HEK293 (cell line): Measurements from ENCODE around the gene AP1B1.

Experiments used
- GFI1B ChIP-seq: fragments of 450-650 bp; formaldehyde crosslinking; IDR thresholded peaks from 2 replicates; pipeline ENCODE4 v1.5.1; 2016; ENCODE audit warnings: missing biosample characterization, missing genetic modification characterization
- GLI2 ChIP-seq: fragments of 450-650 bp; formaldehyde crosslinking; IDR thresholded peaks from 2 replicates; pipeline ENCODE4; 2017; ENCODE audit warnings: missing biosample characterization, missing genetic modification characterization, low read depth, borderline replicate concordance
- GLIS2 ChIP-seq: fragments of 450-650 bp; formaldehyde crosslinking; IDR thresholded peaks from 2 replicates; pipeline ENCODE4 v1.5.1; 2016; ENCODE audit warnings: missing biosample characterization, missing genetic modification characterization
- KLF17 ChIP-seq: fragments of 450-650 bp; formaldehyde crosslinking; IDR thresholded peaks from 2 replicates; pipeline ENCODE4 v1.5.1; 2016; ENCODE audit warnings: missing biosample characterization, missing genetic modification characterization
- KLF9 ChIP-seq: fragments of 450-650 bp; formaldehyde crosslinking; IDR thresholded peaks from 2 replicates; pipeline ENCODE4 v1.5.1; 2016; ENCODE audit warnings: missing biosample characterization, missing genetic modification characterization, low read depth
- OSR2 ChIP-seq: fragments of 450-650 bp; formaldehyde crosslinking; IDR thresholded peaks from 2 replicates; pipeline ENCODE4 v1.5.1; 2016; ENCODE audit warnings: missing biosample characterization, missing genetic modification characterization
- PRDM4 ChIP-seq: fragments of 450-650 bp; formaldehyde crosslinking; IDR thresholded peaks from 2 replicates; pipeline ENCODE4 v1.5.1; 2017; ENCODE audit warnings: missing biosample characterization, missing genetic modification characterization
- SCRT1 ChIP-seq: fragments of 450-650 bp; formaldehyde crosslinking; IDR thresholded peaks from 2 replicates; pipeline ENCODE4 v1.5.1; 2016; ENCODE audit warnings: missing biosample characterization, missing genetic modification characterization, borderline replicate concordance
- ZBTB17 ChIP-seq: fragments of 450-650 bp; formaldehyde crosslinking; IDR thresholded peaks from 2 replicates; pipeline ENCODE4 v1.5.1; 2016; ENCODE audit warnings: missing biosample characterization, missing genetic modification characterization
- ZBTB21 ChIP-seq: fragments of 450-650 bp; formaldehyde crosslinking; IDR thresholded peaks from 2 replicates; pipeline ENCODE4 v1.5.1; 2017; ENCODE audit warnings: missing biosample characterization, missing genetic modification characterization
- ZFHX2 ChIP-seq: fragments of 450-650 bp; formaldehyde crosslinking; conservative IDR thresholded peaks from 2 replicates; pipeline ENCODE4 v1.5.1; 2016; ENCODE audit warnings: missing biosample characterization, missing genetic modification characterization
- ZFP37 ChIP-seq: fragments of 450-650 bp; formaldehyde crosslinking; IDR thresholded peaks from 2 replicates; pipeline ENCODE4 v1.5.1; 2016; ENCODE audit warnings: missing biosample characterization, missing genetic modification characterization
- ZNF133 ChIP-seq: fragments of 450-650 bp; formaldehyde crosslinking; IDR thresholded peaks from 2 replicates; pipeline ENCODE4 v1.5.1; 2016; ENCODE audit warnings: missing biosample characterization, missing genetic modification characterization
- ZNF202 ChIP-seq: fragments of 450-650 bp; formaldehyde crosslinking; IDR thresholded peaks from 2 replicates; pipeline ENCODE4 v1.5.1; 2016; ENCODE audit warnings: missing biosample characterization, missing genetic modification characterization, borderline replicate concordance
- ZNF391 ChIP-seq: fragments of 450-650 bp; formaldehyde crosslinking; IDR thresholded peaks from 2 replicates; pipeline ENCODE4 v1.5.1; 2016; ENCODE audit warnings: low read depth, missing biosample characterization, missing genetic modification characterization, borderline replicate concordance
- ZNF433 ChIP-seq: fragments of 450-650 bp; formaldehyde crosslinking; IDR thresholded peaks from 2 replicates; pipeline ENCODE4 v1.5.1; 2016; ENCODE audit warnings: missing biosample characterization, missing genetic modification characterization, low read depth
- ZNF501 ChIP-seq: fragments of 450-650 bp; formaldehyde crosslinking; IDR thresholded peaks from 2 replicates; pipeline ENCODE4 v1.5.1; 2016; ENCODE audit warnings: missing biosample characterization, missing genetic modification characterization
- ZNF521 ChIP-seq: fragments of 450-650 bp; formaldehyde crosslinking; IDR thresholded peaks from 2 replicates; pipeline ENCODE4 v1.5.1; 2017; ENCODE audit warnings: missing biosample characterization, mild to moderate bottlenecking, missing genetic modification characterization
- ZNF624 ChIP-seq: fragments of 450-650 bp; formaldehyde crosslinking; IDR thresholded peaks from 2 replicates; pipeline ENCODE4 v1.5.1; 2017; ENCODE audit warnings: missing biosample characterization, missing genetic modification characterization
- ZNF660 ChIP-seq: fragments of 450-650 bp; IDR thresholded peaks from 2 replicates; pipeline ENCODE4 v1.5.1; 2018; ENCODE audit warnings: missing biosample characterization, mild to moderate bottlenecking, missing genetic modification characterization
- ZNF701 ChIP-seq: fragments of 450-650 bp; formaldehyde crosslinking; IDR thresholded peaks from 2 replicates; pipeline ENCODE4 v1.5.1; 2016; ENCODE audit warnings: missing biosample characterization, missing genetic modification characterization
- ZNF837 ChIP-seq: fragments of 450-650 bp; formaldehyde crosslinking; IDR thresholded peaks from 2 replicates; pipeline ENCODE4 v1.5.1; 2016; ENCODE audit warnings: missing biosample characterization, missing genetic modification characterization
- ZSCAN4 ChIP-seq: fragments of 450-650 bp; formaldehyde crosslinking; IDR thresholded peaks from 2 replicates; pipeline ENCODE4 v1.5.1; 2017; ENCODE audit warnings: missing biosample characterization, missing genetic modification characterization
- TF ChIP-seq, protein P1 (sequence below): fragments of 450-650 bp; formaldehyde crosslinking; IDR thresholded peaks from 2 replicates; pipeline ENCODE4 v1.5.1; 2016; ENCODE audit warnings: missing biosample characterization, missing genetic modification characterization
- TF ChIP-seq, protein P2 (sequence below): fragments of 450-650 bp; formaldehyde crosslinking; IDR thresholded peaks from 2 replicates; pipeline ENCODE4 v1.5.1; 2016; ENCODE audit warnings: missing biosample characterization, missing genetic modification characterization
- TF ChIP-seq, protein P3 (sequence below): fragments of 450-650 bp; formaldehyde crosslinking; IDR thresholded peaks from 2 replicates; pipeline ENCODE4 v1.5.0; 2017; ENCODE audit warnings: missing biosample characterization, missing genetic modification characterization, borderline replicate concordance
- TF ChIP-seq, protein P4 (sequence below): fragments of 450-650 bp; IDR thresholded peaks from 2 replicates; pipeline ENCODE4 v1.5.1; 2018; ENCODE audit warnings: missing biosample characterization, missing genetic modification characterization

Gene AP1B1

DNA sequence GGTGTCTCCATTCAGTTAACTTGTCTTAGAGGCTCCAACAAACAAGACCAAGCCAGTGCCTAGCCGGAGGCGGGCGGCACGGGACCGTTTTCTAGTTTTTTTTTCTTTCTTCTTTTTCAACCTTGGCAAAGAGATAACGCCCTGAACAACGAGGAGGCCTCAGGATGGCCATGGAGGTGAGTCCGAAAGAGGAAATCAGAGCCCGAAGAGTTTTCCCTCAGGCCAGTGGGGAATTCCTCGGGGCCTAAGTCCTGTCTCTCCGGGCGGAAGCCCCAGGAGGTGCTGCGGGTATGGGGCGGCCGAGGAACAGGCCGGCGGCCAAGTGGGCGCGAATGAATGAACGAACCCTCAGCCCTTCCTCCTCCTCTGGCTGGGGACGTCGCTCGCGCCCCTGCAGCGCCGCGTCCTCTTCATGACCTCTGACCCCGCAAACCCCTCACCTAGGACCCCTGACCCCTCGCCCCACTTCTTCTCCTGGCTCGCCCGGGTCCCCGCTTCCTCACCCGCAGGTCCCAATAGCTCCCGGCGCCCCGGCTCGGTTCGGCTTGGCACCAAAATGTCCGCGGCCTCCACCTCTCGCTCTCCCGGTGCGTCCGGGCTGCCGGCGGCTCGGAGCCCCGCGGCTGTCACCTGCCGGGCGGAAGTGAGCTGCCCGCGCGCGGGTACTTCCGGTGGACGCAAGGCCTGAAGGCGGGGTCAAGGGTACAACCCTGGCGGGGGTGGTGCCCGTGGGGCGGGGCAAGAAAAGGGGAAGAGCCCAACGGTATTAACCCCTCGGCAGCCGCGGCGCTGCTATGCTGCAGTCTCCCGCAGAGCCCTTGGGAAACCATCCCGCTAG, at the start of gene AP1B1 (continued):
- TF ChIP-seq, protein P1, sequence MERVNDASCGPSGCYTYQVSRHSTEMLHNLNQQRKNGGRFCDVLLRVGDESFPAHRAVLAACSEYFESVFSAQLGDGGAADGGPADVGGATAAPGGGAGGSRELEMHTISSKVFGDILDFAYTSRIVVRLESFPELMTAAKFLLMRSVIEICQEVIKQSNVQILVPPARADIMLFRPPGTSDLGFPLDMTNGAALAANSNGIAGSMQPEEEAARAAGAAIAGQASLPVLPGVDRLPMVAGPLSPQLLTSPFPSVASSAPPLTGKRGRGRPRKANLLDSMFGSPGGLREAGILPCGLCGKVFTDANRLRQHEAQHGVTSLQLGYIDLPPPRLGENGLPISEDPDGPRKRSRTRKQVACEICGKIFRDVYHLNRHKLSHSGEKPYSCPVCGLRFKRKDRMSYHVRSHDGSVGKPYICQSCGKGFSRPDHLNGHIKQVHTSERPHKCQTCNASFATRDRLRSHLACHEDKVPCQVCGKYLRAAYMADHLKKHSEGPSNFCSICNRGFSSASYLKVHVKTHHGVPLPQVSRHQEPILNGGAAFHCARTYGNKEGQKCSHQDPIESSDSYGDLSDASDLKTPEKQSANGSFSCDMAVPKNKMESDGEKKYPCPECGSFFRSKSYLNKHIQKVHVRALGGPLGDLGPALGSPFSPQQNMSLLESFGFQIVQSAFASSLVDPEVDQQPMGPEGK (tag by site-specific recombination) = peak; percentile 87
- TF ChIP-seq ZNF391 (tag by site-specific recombination) (0 out of 2 replicates have a peak, but pooled peaks have one; percentile 25), ZNF837 (tag by site-specific recombination) (no peak), GLIS2 (tag by site-specific recombination) (peak; percentile 66), GFI1B (tag by site-specific recombination) (no peak), GLI2 (tag by site-specific recombination) (no peak), PRDM4 (tag by site-specific recombination) (0 out of 2 replicates have a peak, but pooled peaks have one; percentile 43), ZNF624 (tag by site-specific recombination) (no peak), ZNF660 (tag by site-specific recombination) (no peak), SCRT1 (no peak), ZNF433 (tag by site-specific recombination) (no peak), ZBTB17 (tag by site-specific recombination) (no peak; the same call in 1 of the 2 replicates), KLF17 (tag by site-specific recombination) (peak; percentile 20; the same call in 1 of the 2 replicates), ZNF501 (peak; percentile 80; the same call in 1 of the 2 replicates), ZSCAN4 (no peak), ZFHX2 (tag by site-specific recombination) (peak; percentile 44), ZNF521 (tag by site-specific recombination) (no peak), OSR2 (tag by site-specific recombination) (no peak), ZNF202 (tag by site-specific recombination) (no peak), KLF9 (tag by site-specific recombination) (peak; percentile 91), ZNF133 (no peak), ZBTB21 (tag by site-specific recombination) (0 out of 2 replicates have a peak, but pooled peaks have one; percentile 9), ZNF701 (tag by site-specific recombination) (no peak), ZFP37 (0 out of 2 replicates have a peak, but pooled peaks have one; percentile 44)
- TF ChIP-seq, protein P2, sequence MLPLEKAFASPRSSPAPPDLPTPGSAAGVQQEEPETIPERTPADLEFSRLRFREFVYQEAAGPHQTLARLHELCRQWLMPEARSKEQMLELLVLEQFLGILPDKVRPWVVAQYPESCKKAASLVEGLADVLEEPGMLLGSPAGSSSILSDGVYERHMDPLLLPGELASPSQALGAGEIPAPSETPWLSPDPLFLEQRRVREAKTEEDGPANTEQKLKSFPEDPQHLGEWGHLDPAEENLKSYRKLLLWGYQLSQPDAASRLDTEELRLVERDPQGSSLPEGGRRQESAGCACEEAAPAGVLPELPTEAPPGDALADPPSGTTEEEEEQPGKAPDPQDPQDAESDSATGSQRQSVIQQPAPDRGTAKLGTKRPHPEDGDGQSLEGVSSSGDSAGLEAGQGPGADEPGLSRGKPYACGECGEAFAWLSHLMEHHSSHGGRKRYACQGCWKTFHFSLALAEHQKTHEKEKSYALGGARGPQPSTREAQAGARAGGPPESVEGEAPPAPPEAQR (tag by site-specific recombination) = no peak
- TF ChIP-seq, protein P3, sequence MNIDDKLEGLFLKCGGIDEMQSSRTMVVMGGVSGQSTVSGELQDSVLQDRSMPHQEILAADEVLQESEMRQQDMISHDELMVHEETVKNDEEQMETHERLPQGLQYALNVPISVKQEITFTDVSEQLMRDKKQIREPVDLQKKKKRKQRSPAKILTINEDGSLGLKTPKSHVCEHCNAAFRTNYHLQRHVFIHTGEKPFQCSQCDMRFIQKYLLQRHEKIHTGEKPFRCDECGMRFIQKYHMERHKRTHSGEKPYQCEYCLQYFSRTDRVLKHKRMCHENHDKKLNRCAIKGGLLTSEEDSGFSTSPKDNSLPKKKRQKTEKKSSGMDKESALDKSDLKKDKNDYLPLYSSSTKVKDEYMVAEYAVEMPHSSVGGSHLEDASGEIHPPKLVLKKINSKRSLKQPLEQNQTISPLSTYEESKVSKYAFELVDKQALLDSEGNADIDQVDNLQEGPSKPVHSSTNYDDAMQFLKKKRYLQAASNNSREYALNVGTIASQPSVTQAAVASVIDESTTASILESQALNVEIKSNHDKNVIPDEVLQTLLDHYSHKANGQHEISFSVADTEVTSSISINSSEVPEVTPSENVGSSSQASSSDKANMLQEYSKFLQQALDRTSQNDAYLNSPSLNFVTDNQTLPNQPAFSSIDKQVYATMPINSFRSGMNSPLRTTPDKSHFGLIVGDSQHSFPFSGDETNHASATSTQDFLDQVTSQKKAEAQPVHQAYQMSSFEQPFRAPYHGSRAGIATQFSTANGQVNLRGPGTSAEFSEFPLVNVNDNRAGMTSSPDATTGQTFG = no peak
- TF ChIP-seq, protein P4, sequence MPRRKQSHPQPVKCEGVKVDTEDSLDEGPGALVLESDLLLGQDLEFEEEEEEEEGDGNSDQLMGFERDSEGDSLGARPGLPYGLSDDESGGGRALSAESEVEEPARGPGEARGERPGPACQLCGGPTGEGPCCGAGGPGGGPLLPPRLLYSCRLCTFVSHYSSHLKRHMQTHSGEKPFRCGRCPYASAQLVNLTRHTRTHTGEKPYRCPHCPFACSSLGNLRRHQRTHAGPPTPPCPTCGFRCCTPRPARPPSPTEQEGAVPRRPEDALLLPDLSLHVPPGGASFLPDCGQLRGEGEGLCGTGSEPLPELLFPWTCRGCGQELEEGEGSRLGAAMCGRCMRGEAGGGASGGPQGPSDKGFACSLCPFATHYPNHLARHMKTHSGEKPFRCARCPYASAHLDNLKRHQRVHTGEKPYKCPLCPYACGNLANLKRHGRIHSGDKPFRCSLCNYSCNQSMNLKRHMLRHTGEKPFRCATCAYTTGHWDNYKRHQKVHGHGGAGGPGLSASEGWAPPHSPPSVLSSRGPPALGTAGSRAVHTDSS = no peak
